Skeletal muscle cell (primary cell): Measurements from ENCODE around the gene M1AP.
A peak's percentile ranks its signal among the peaks of the same experiment; 100 is the strongest.

Source experiments
- DNase-seq: peaks from one replicate; pipeline ENCODE4 v3.0.0-alpha.2; 2010; ENCODE audit warnings: low read depth
- H3K4me3 ChIP-seq: 2 replicates; pipeline ENCODE4 v1.5.1; 2011; ENCODE audit warnings: low read depth, mild to moderate bottlenecking, control low read depth, low read length, moderate library complexity

M1AP gene

GRCh38 chr2:74552914-74553811 lies 95.0 kb downstream of the M1AP start:
- no peak for DNase-seq
- H3K4me3 ChIP-seq, result peak overlapping the region; percentile 93

- peak overlapping the region; percentile 93 for H3K4me3 ChIP-seq
- DNase-seq, result no peak
Observed at GRCh38 chr2:74551942-74552913, 95.9 kb downstream of the M1AP start.

- no peak for DNase-seq
Observed at GRCh38 chr2:74551530-74551929, 96.6 kb downstream of the M1AP start.

GRCh38 chr2:74550231-74550630 lies 97.9 kb downstream of the M1AP start:
- no peak for DNase-seq
- H3K4me3 ChIP-seq, result no peak overlapping the region

More at GRCh38 chr2:74551530-74551929, 96.6 kb downstream of the M1AP start:
- H3K4me3 ChIP-seq, result no peak overlapping the region

GRCh38 chr2:74548900-74549826 lies 99.0 kb downstream of the M1AP start:
- DNase-seq, result no peak
- H3K4me3 ChIP-seq, result peak overlapping the region; percentile 64

- H3K4me3 ChIP-seq, result peak overlapping the region; percentile 64
- DNase-seq, result no peak
Observed at GRCh38 chr2:74548285-74548899, 99.7 kb downstream of the M1AP start.

- DNase-seq, result no peak
- H3K4me3 ChIP-seq, result no peak overlapping the region
Observed at GRCh38 chr2:74546004-74546403, 102.1 kb downstream of the M1AP start.

- DNase-seq, result no peak
Observed at GRCh38 chr2:74544634-74545033, 103.5 kb downstream of the M1AP start.

GRCh38 chr2:74542978-74543377 lies 105.2 kb downstream of the M1AP start:
- H3K4me3 ChIP-seq, result no peak overlapping the region
- no peak for DNase-seq

More at GRCh38 chr2:74544634-74545033, 103.5 kb downstream of the M1AP start:
- no peak overlapping the region for H3K4me3 ChIP-seq

- no peak for DNase-seq
- H3K4me3 ChIP-seq, result no peak overlapping the region
Observed at GRCh38 chr2:74540291-74540690, 107.8 kb downstream of the M1AP start.

- H3K4me3 ChIP-seq, result no peak overlapping the region
- no peak for DNase-seq
Observed at GRCh38 chr2:74538881-74539339, 109.2 kb downstream of the M1AP start.

- no peak for DNase-seq
- H3K4me3 ChIP-seq, result no peak overlapping the region
Observed at GRCh38 chr2:74537140-74537539, 111.0 kb downstream of the M1AP start.

- DNase-seq, result no peak
- H3K4me3 ChIP-seq, result no peak overlapping the region
Observed at GRCh38 chr2:74536166-74536950, 111.8 kb downstream of the M1AP start.

GRCh38 chr2:74535440-74535965 lies 112.6 kb downstream of the M1AP start:
- DNase-seq, result no peak
- no peak overlapping the region for H3K4me3 ChIP-seq

GRCh38 chr2:74534411-74534810 lies 113.7 kb downstream of the M1AP start:
- DNase-seq, result no peak
- H3K4me3 ChIP-seq, result no peak overlapping the region

- no peak overlapping the region for H3K4me3 ChIP-seq
- no peak for DNase-seq
Observed at GRCh38 chr2:74533464-74533863, 114.7 kb downstream of the M1AP start.

GRCh38 chr2:74532222-74532621 lies 115.9 kb downstream of the M1AP start:
- no peak for DNase-seq
- H3K4me3 ChIP-seq, result no peak overlapping the region

- no peak for DNase-seq
- H3K4me3 ChIP-seq, result no peak overlapping the region
Observed at GRCh38 chr2:74531666-74532065, 116.5 kb downstream of the M1AP start.
